Measurements from ENCODE around the gene IL4I1. TPM values are rescaled to one million over a fixed set of nuclear protein-coding genes. Genes with fewer than 3 reads are reported as not detected.

Gene IL4I1
- total RNA-seq, 6 donors from 2014 or later: 0.44 to 7.3 (median 2.1) TPM

DNA sequence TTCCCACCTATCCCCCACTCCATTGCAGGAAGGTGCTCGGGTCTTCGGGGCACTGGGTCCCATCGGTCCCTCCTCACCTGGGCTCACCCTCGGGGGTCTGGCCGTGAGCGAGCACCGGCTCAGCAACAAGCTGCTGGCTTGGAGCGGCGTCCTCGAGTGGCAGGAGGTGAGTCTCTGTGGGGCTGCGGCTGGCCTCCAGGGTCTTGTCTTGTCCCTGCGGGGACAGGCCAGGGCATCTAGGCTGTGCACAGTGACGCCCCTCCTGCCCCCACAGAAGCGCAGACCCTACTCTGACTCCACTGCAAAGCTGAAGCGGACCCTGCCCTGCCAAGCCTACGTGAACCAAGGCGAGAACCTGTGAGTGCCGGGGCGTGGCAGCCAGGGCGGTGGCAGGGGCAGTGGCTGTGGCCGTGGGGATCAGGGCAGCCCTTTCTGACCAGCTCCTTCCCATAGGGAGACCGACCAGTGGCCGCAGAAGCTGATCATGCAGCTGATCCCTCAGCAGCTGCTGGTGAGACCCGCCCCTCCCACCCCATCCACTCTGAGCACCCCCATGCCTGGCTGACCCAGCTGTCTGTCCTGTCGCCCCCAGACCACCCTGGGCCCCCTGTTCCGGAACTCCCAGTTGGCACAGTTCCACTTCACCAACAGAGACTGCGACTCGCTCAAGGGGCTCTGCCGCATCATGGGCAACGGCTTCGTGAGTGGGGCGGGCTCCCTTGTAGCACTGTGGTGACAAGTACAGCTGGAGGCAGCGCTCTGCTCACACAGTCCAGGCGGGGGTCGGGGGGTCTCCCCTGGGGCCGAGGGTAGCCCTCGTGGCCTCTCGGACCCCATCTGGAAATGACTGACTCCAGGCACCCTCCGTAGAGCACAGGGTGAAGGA, 42.1 kb downstream of the IL4I1 start:
- no peak for TF ChIP-seq POLR2A (IDR thresholded peaks at IDR 0.05)
- no peak for TF ChIP-seq EP300 (IDR thresholded peaks at IDR 0.05)
- no peak for TF ChIP-seq POLR2AphosphoS5 (IDR thresholded peaks at IDR 0.05)
- TF ChIP-seq, protein P1, sequence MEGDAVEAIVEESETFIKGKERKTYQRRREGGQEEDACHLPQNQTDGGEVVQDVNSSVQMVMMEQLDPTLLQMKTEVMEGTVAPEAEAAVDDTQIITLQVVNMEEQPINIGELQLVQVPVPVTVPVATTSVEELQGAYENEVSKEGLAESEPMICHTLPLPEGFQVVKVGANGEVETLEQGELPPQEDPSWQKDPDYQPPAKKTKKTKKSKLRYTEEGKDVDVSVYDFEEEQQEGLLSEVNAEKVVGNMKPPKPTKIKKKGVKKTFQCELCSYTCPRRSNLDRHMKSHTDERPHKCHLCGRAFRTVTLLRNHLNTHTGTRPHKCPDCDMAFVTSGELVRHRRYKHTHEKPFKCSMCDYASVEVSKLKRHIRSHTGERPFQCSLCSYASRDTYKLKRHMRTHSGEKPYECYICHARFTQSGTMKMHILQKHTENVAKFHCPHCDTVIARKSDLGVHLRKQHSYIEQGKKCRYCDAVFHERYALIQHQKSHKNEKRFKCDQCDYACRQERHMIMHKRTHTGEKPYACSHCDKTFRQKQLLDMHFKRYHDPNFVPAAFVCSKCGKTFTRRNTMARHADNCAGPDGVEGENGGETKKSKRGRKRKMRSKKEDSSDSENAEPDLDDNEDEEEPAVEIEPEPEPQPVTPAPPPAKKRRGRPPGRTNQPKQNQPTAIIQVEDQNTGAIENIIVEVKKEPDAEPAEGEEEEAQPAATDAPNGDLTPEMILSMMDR (IDR thresholded peaks at IDR 0.05): no peak
- Histone ChIP-seq H3K27ac (no peak overlapping the region), H3K4me1 (peaks cover 22 to 38% (median 24%) of the 10 kb centered on the region in 4 donors), H3K27me3 (no peaks in the 10 kb centered on the region), H3K36me3 (peaks cover 8 to 54% (median 39%) of the 10 kb centered on the region in 4 donors), H3K9me3 (no peaks in the 10 kb centered on the region), H3K4me3 (no peak overlapping the region)
- peak in 1 of 2 donors; percentile 80 for DNase-seq
- 94 to 96% methylated on average over 9 to 29 of the region's 39 CpGs for WGBS, 2 donors
- ATAC-seq (ENCODE audit: low FRiP score in 2 of 2): no peak

DNA sequence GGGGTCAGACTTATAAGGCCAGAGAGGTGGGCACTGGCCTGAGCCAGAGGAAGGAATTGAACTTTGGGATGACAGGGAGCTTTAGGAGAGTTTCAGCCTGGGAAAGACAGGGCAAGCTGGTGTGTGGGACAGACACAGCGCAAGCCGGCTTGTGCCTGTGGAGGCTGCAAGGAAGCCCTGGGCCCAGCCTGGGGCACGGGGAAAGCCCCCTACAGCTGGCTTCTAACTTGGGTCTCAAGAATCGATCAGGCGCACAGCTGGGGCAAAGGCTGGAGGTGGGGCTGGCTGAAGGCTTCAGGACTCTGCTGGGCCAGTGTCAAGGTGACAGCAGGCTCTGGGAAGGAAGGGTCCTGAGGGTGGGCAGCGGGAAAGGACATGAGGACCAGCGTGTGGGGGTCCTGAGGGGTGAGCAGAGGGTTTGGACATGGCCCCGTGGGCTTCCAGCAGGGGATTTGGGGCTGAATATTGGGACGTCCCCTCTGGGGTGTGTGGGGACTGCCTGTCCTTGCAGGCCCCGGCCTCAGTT, 42.8 kb downstream of the IL4I1 start:
- H3K27me3 ChIP-seq: no peaks in the 10 kb centered on the region
- peaks cover 8 to 47% (median 34%) of the 10 kb centered on the region in 4 donors for H3K36me3 ChIP-seq
- no peak for ATAC-seq (ENCODE audit: low FRiP score in 2 of 2)
- H3K4me1 ChIP-seq: peaks cover 22 to 40% (median 28%) of the 10 kb centered on the region in 4 donors
- no peak overlapping the region for H3K27ac ChIP-seq
- H3K4me3 ChIP-seq: no peak overlapping the region
- no peaks in the 10 kb centered on the region for H3K9me3 ChIP-seq
- TF ChIP-seq POLR2A (IDR thresholded peaks at IDR 0.05) (no peak), POLR2AphosphoS5 (IDR thresholded peaks at IDR 0.05) (no peak), EP300 (IDR thresholded peaks at IDR 0.05) (no peak)
- TF ChIP-seq, protein P1 (IDR thresholded peaks at IDR 0.05): no peak
- DNase-seq: no peak
- 89 to 90% methylated on average over 6 to 10 of the region's 10 CpGs for WGBS, 2 donors

DNA sequence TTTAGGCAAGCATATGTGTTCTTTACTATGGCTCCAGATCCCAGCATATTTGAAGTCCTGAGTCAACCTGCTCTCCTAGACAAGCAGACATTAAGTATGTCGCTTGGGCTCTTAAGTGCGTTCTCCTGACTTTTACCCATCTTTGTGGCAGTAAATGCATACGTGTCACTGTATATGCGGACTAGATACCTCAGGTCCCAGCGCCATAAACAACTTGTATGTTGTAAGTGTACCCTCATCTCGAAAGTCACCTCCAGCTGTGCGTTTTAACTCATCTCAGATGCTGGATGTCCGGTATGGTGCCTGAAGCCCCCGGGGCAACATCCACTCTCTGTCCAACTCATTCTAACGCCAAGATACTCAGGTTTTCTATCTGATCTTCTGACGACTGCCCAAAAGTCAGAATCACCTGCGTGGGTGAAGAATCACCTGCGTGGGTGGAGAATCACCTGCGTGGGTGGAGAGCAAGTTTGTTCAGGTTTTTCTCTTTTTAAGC, 44.0 kb downstream of the IL4I1 start:
- H3K27ac ChIP-seq: no peak overlapping the region
- TF ChIP-seq, protein P1 (IDR thresholded peaks at IDR 0.05): no peak
- TF ChIP-seq EP300 (IDR thresholded peaks at IDR 0.05) (no peak), POLR2AphosphoS5 (IDR thresholded peaks at IDR 0.05) (no peak), POLR2A (IDR thresholded peaks at IDR 0.05) (no peak)
- H3K36me3 ChIP-seq: peaks cover 6 to 34% (median 23%) of the 10 kb centered on the region in 4 donors
- peaks cover 25 to 46% (median 36%) of the 10 kb centered on the region in 4 donors for H3K4me1 ChIP-seq
- H3K9me3 ChIP-seq: no peaks in the 10 kb centered on the region
- WGBS, 2 donors: 75 to 77% methylated on average over 14 of the region's 14 CpGs
- DNase-seq: no peak
- no peaks in the 10 kb centered on the region for H3K27me3 ChIP-seq
- peak overlapping the region in 1 of 4 donors; percentile 88 for H3K4me3 ChIP-seq
- ATAC-seq (ENCODE audit: low FRiP score in 2 of 2): no peak

DNA sequence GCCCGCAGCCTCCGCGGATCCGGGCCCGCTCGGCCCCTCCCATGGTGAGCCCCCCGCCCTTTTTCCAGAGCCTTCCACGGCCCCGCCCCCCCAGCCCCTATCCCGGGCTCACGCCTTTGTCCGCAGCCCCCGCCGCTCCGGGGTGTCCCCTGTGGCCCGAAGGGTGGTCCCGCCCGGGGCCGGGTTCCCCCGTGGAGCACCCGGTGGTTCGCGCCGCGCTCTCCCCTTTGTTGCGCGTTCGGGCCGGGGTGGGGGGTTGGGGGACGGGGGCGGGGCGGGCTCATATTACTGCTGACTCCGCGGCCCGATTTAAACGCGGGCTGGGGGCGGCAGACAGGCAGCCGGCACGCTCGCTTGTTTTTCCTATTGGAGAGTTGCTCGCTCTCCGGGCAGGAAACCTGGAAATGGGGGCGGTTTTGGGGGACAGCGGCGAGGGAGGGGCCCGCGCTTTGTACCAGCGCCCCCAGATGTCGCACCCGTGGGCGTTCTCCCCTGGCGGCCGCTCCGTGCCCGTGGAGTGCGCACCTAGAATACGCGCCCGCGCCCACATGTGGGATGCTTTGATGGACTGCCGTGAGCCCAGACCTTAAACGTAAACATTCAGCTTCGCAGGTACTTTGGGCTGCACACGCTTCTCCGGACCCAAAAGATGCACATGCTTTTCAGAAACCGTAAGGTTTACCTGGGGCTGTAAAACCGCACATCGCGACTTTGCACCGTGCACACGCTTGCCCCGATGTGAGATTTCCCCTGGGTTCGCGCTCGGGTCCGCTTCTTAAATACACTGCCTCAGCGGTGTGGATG, 45.0 kb downstream of the IL4I1 start:
- Histone ChIP-seq H3K4me1 (peaks cover 25 to 46% (median 36%) of the 10 kb centered on the region in 4 donors), H3K4me3 (peak overlapping the region; percentile 86 to 98 (median 88)), H3K9me3 (no peaks in the 10 kb centered on the region), H3K36me3 (peaks cover 3 to 24% (median 12%) of the 10 kb centered on the region in 4 donors), H3K27me3 (no peaks in the 10 kb centered on the region), H3K27ac (peak overlapping the region; percentile 99 to 100 (median 100))
- DNase-seq (peak in 1 of 2 donors; percentile 90), ATAC-seq (ENCODE audit: low FRiP score in 2 of 2) (no peak)
- WGBS, 2 donors: 0 to 27% methylated on average over 7 to 17 of the region's 78 CpGs
- TF ChIP-seq EP300 (IDR thresholded peaks at IDR 0.05): no peak
- TF ChIP-seq, protein P1 (IDR thresholded peaks at IDR 0.05): no peak
- TF ChIP-seq POLR2A (IDR thresholded peaks at IDR 0.05): no peak
- TF ChIP-seq POLR2AphosphoS5 (IDR thresholded peaks at IDR 0.05): no peak
